ENCODE results near the gene GPR132. TPM values are rescaled to one million over a fixed set of nuclear protein-coding genes. Genes with fewer than 3 reads are reported as not detected.

GPR132 gene
- total RNA-seq, 1 experiment from 2014 or later, result 0.08 TPM

GRCh38 chr14:105059925-105060565, 5.2 kb downstream of the GPR132 start:
- Histone ChIP-seq H3K4me1 (ENCODE audit: control insufficient read depth, insufficient read depth, low read length) (no peaks in the 10 kb centered on the region), H3K27me3 (ENCODE audit: control insufficient read depth, insufficient read depth, low read length) (no peaks in the 10 kb centered on the region), H3K36me3 (ENCODE audit: control insufficient read depth, insufficient read depth, low read length) (no peaks in the 10 kb centered on the region), H3K27ac (ENCODE audit: low read length) (no peak overlapping the region), H3K9me3 (ENCODE audit: control insufficient read depth, insufficient read depth, low read depth, low read length) (no peaks in the 10 kb centered on the region), H3K4me3 (ENCODE audit: low read depth in 2 of 2, low read length in 2 of 2) (no peak overlapping the region)
- CTCF ChIA-PET, result no interaction called here
- intact Hi-C loops (cut with micrococcal nuclease; ENCODE audit: unreplicated experiment) (no loop called here), in situ Hi-C loops (cut with HindIII; ENCODE audit: low pct_unique_long_range_greater_than_20kb, low sequenced_read_pairs) (no loop called here)
- DNase-seq (ENCODE audit: low read depth, low spot score), result no peak
- TF ChIP-seq TCF7L2 (IDR thresholded peaks at IDR 0.05; ENCODE audit: low read depth, low read length), result no peak
- TF ChIP-seq, protein P1, sequence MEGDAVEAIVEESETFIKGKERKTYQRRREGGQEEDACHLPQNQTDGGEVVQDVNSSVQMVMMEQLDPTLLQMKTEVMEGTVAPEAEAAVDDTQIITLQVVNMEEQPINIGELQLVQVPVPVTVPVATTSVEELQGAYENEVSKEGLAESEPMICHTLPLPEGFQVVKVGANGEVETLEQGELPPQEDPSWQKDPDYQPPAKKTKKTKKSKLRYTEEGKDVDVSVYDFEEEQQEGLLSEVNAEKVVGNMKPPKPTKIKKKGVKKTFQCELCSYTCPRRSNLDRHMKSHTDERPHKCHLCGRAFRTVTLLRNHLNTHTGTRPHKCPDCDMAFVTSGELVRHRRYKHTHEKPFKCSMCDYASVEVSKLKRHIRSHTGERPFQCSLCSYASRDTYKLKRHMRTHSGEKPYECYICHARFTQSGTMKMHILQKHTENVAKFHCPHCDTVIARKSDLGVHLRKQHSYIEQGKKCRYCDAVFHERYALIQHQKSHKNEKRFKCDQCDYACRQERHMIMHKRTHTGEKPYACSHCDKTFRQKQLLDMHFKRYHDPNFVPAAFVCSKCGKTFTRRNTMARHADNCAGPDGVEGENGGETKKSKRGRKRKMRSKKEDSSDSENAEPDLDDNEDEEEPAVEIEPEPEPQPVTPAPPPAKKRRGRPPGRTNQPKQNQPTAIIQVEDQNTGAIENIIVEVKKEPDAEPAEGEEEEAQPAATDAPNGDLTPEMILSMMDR (IDR thresholded peaks at IDR 0.05), result no peak
- no peak for TF ChIP-seq POLR2AphosphoS5 (IDR thresholded peaks at IDR 0.05; ENCODE audit: low read depth, low read length)
- TF ChIP-seq, protein P2, sequence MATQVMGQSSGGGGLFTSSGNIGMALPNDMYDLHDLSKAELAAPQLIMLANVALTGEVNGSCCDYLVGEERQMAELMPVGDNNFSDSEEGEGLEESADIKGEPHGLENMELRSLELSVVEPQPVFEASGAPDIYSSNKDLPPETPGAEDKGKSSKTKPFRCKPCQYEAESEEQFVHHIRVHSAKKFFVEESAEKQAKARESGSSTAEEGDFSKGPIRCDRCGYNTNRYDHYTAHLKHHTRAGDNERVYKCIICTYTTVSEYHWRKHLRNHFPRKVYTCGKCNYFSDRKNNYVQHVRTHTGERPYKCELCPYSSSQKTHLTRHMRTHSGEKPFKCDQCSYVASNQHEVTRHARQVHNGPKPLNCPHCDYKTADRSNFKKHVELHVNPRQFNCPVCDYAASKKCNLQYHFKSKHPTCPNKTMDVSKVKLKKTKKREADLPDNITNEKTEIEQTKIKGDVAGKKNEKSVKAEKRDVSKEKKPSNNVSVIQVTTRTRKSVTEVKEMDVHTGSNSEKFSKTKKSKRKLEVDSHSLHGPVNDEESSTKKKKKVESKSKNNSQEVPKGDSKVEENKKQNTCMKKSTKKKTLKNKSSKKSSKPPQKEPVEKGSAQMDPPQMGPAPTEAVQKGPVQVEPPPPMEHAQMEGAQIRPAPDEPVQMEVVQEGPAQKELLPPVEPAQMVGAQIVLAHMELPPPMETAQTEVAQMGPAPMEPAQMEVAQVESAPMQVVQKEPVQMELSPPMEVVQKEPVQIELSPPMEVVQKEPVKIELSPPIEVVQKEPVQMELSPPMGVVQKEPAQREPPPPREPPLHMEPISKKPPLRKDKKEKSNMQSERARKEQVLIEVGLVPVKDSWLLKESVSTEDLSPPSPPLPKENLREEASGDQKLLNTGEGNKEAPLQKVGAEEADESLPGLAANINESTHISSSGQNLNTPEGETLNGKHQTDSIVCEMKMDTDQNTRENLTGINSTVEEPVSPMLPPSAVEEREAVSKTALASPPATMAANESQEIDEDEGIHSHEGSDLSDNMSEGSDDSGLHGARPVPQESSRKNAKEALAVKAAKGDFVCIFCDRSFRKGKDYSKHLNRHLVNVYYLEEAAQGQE (IDR thresholded peaks at IDR 0.05; ENCODE audit: insufficient read depth in 1 of 2, low read depth in 2 of 2, low read length in 1 of 2), result no peak
- TF ChIP-seq SIN3A (IDR thresholded peaks at IDR 0.05; ENCODE audit: borderline replicate concordance, insufficient read depth, low read depth, low read length), result no peak
- POLR2A ChIA-PET, result no interaction called here
- no peak for ATAC-seq
- no TSS peak for BruUV-seq (replicated peaks)

- ChIA-PET CTCF (no interaction called here), POLR2A (no interaction called here)
- no peak overlapping the region for H3K27ac ChIP-seq (ENCODE audit: low read length)
- no peak overlapping the region for H3K4me3 ChIP-seq (ENCODE audit: low read depth in 2 of 2, low read length in 2 of 2)
- no TSS peak for BruUV-seq (replicated peaks)
- no peaks in the 10 kb centered on the region for H3K4me1 ChIP-seq (ENCODE audit: control insufficient read depth, insufficient read depth, low read length)
- ATAC-seq, result no peak
- no peaks in the 10 kb centered on the region for H3K27me3 ChIP-seq (ENCODE audit: control insufficient read depth, insufficient read depth, low read length)
- H3K36me3 ChIP-seq (ENCODE audit: control insufficient read depth, insufficient read depth, low read length), result no peaks in the 10 kb centered on the region
- H3K9me3 ChIP-seq (ENCODE audit: control insufficient read depth, insufficient read depth, low read depth, low read length), result no peaks in the 10 kb centered on the region
- intact Hi-C loops (cut with micrococcal nuclease; ENCODE audit: unreplicated experiment) (no loop called here), in situ Hi-C loops (cut with HindIII; ENCODE audit: low pct_unique_long_range_greater_than_20kb, low sequenced_read_pairs) (no loop called here)
- DNase-seq (ENCODE audit: low read depth, low spot score), result no peak
- TF ChIP-seq POLR2AphosphoS5 (IDR thresholded peaks at IDR 0.05; ENCODE audit: low read depth, low read length) (no peak), SIN3A (IDR thresholded peaks at IDR 0.05; ENCODE audit: borderline replicate concordance, insufficient read depth, low read depth, low read length) (no peak), TCF7L2 (IDR thresholded peaks at IDR 0.05; ENCODE audit: low read depth, low read length) (no peak)
- TF ChIP-seq, protein P1 (IDR thresholded peaks at IDR 0.05), result no peak
- TF ChIP-seq, protein P2 (IDR thresholded peaks at IDR 0.05; ENCODE audit: insufficient read depth in 1 of 2, low read depth in 2 of 2, low read length in 1 of 2), result no peak
These were observed 6.0 kb downstream of the GPR132 start for GRCh38 chr14:105059035-105059924.
